ENCODE data around the gene ATXN2L. TPM values are rescaled to one million over a fixed set of nuclear protein-coding genes. Genes with fewer than 3 reads are reported as not detected.
A peak's percentile ranks its signal among the peaks of the same experiment; 100 is the strongest.

Gene ATXN2L
- total and polyA plus RNA-seq, 2 of the 4 experiments (the other 2 are of a cell fraction): 12.9 to 58.8 TPM

GRCh38 chr16:28835864-28836760 lies 13.3 kb downstream of the ATXN2L start:
- no peak overlapping the region for H2AK5ac ChIP-seq (ENCODE audit: low read depth, low read length)
- TF ChIP-seq SMC3 (IDR thresholded peaks at IDR 0.05; ENCODE audit: low read depth, low read length): no peak
- TF ChIP-seq MXI1 (IDR thresholded peaks at IDR 0.05; ENCODE audit: borderline replicate concordance, low read depth, low read length): no peak
- TF ChIP-seq FOS (IDR thresholded peaks at IDR 0.05; ENCODE audit: low read depth, low read length): no peak
- TF ChIP-seq USF2 (IDR thresholded peaks at IDR 0.05; ENCODE audit: low read depth, low read length): no peak
- no peak for TF ChIP-seq CEBPB (IDR thresholded peaks at IDR 0.05; ENCODE audit: low read depth, low read length)
- no peak for TF ChIP-seq BHLHE40 (IDR thresholded peaks at IDR 0.05; ENCODE audit: low read depth, low read length)
- no peak for TF ChIP-seq CHD1 (IDR thresholded peaks at IDR 0.05; ENCODE audit: low read depth, low read length)
- TF ChIP-seq RCOR1 (IDR thresholded peaks at IDR 0.05; ENCODE audit: insufficient replicate concordance, low read length): no peak
- TF ChIP-seq MAFK (IDR thresholded peaks at IDR 0.05; ENCODE audit: low read depth, low read length): no peak
- no peak for TF ChIP-seq MAZ (IDR thresholded peaks at IDR 0.05; ENCODE audit: borderline replicate concordance, low read depth, low read length)
- no peak for TF ChIP-seq RFX5 (IDR thresholded peaks at IDR 0.05; ENCODE audit: low read depth, low read length)
- no peak for TF ChIP-seq ELK1 (IDR thresholded peaks at IDR 0.05; ENCODE audit: borderline replicate concordance, low read depth, low read length)
- TF ChIP-seq NFE2L2 (IDR thresholded peaks at IDR 0.05; ENCODE audit: low read depth, low read length): no peak
- TF ChIP-seq POLR2A (IDR thresholded peaks at IDR 0.05; ENCODE audit: low read depth, low read length): no peak
- no peak overlapping the region for H3K27ac ChIP-seq (ENCODE audit: insufficient read depth, low read length)
- H2BK120ac ChIP-seq (ENCODE audit: low read depth, low read length): no peak overlapping the region
- H2BK20ac ChIP-seq (ENCODE audit: low read depth, low read length): no peak overlapping the region
- no peaks in the 10 kb centered on the region for H3K9me1 ChIP-seq (ENCODE audit: insufficient read depth, low read length)
- intact Hi-C loops (cut with micrococcal nuclease): no loop called here
- no peak overlapping the region for H3K18ac ChIP-seq (ENCODE audit: low read depth, low read length)
- no TSS peak for BruUV-seq (replicated peaks)
- POLR2A ChIA-PET (ENCODE audit: unreplicated experiment): interaction anchor here (0.6 kb wide), 1 partner anchor 12 kb away, joined by 3 read pairs; no protein-coding TSS in a partner anchor
- H3K56ac ChIP-seq (ENCODE audit: extremely low read depth, insufficient read depth, low read length): no peak overlapping the region
- H4K8ac ChIP-seq (ENCODE audit: low read depth in 2 of 2, low read length in 2 of 2): no peak overlapping the region
- WGBS, 2 experiments (ENCODE audit: extremely low coverage in 2 of 2, insufficient read length in 1 of 2): 85% methylated on average over 4 of the region's 25 CpGs; no CpG with 5 or more reads in 1 of the 2 experiments
- no peak overlapping the region for H3K23ac ChIP-seq (ENCODE audit: low read depth, low read length)
- CTCF ChIA-PET: no interaction called here
- no peaks in the 10 kb centered on the region for H3K4me1 ChIP-seq (ENCODE audit: control insufficient read depth, insufficient read depth, low read length)
- H2AK9ac ChIP-seq (replicated peaks; ENCODE audit: low read depth, low read length, poor library complexity): peak overlapping the region; percentile 50
- H2BK5ac ChIP-seq (ENCODE audit: low read depth, low read length, poor library complexity, severe bottlenecking): no peak overlapping the region
- ATAC-seq (ENCODE audit: low read depth): no peak
- no peaks in the 10 kb centered on the region for H3K27me3 ChIP-seq (ENCODE audit: control insufficient read depth, insufficient read depth, low read length)
- H4K91ac ChIP-seq (ENCODE audit: insufficient read depth, low read depth, low read length): no peak overlapping the region
- dilution Hi-C loops (cut with HindIII; ENCODE audit: low sequenced_read_pairs, unreplicated experiment): no loop called here
- in situ Hi-C loops (cut with MboI; ENCODE audit: low sequenced_read_pairs): no loop called here
- H3K14ac ChIP-seq (replicated peaks; ENCODE audit: low read depth, low read length): no peak overlapping the region
- no peak overlapping the region for H3K4ac ChIP-seq (ENCODE audit: low read depth, low read length)
- no peak overlapping the region for H3K4me2 ChIP-seq (ENCODE audit: low read depth, low read length)
- H3K9ac ChIP-seq (ENCODE audit: low read depth, low read length): no peak overlapping the region
- H4K20me1 ChIP-seq (ENCODE audit: insufficient read depth, low read length): peaks cover 38% of the 10 kb centered on the region; the same call in 1 of the 2 replicates
- H2AFZ ChIP-seq (replicated peaks; ENCODE audit: low read length, poor library complexity): no peak overlapping the region
- H3K79me1 ChIP-seq (ENCODE audit: low read depth in 1 of 2, low read length in 2 of 2): peaks cover 18 to 30% of the 10 kb centered on the region in 2 experiments
- no peak for DNase-seq
- H2BK15ac ChIP-seq (ENCODE audit: low read depth, low read length): no peak overlapping the region
- no peaks in the 10 kb centered on the region for H3K9me3 ChIP-seq (ENCODE audit: control insufficient read depth, insufficient read depth, low read length)
- peaks cover 72% of the 10 kb centered on the region for H3K36me3 ChIP-seq (ENCODE audit: control insufficient read depth, insufficient read depth, low read length)
- no peak overlapping the region for H3K4me3 ChIP-seq (ENCODE audit: insufficient read depth, low read depth, low read length)
- no peak overlapping the region for H4K5ac ChIP-seq (ENCODE audit: low read depth, low read length)

Data from IMR-90 (cell line).